Stimulated activated CD4-positive, alpha-beta T cell treated with anti-CD3 and anti-CD28 coated beads, Interleukin-2, amount 100 ng/mL, for 24 hours (primary cell): ENCODE measurements around the gene EFNA5.
"Not testable (repeated sequence)": the region's sequence is repeated elsewhere in the genome, so short reads cannot be mapped to it uniquely, and the experiment has no call there.

ENCODE experiments used
- DNase-seq, 2 donors: peaks; one replicate each; pipeline ENCODE4 v3.0.0-alpha.2; 2020

The EFNA5 gene

DNA sequence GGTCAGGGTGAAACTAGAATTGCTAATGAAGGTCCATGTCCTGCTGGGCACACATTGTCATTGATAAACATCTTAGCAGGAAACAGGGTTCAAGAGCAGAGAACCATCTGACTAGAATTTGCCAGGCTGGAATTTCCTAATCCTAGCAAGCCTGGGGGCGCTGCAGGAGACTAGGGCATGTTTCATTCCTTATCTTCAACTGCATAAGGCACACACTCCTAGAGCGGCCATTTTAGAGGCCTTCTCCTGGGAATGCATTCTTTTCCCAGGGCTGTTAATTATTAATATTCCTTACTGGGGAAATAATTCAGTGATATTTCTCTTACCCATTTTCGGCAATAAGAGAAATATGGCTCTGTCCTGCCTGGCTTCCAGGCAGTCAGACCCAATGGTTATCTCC, 324.2 kb downstream of the EFNA5 start:
- DNase-seq, result not testable (repeated sequence)

DNA sequence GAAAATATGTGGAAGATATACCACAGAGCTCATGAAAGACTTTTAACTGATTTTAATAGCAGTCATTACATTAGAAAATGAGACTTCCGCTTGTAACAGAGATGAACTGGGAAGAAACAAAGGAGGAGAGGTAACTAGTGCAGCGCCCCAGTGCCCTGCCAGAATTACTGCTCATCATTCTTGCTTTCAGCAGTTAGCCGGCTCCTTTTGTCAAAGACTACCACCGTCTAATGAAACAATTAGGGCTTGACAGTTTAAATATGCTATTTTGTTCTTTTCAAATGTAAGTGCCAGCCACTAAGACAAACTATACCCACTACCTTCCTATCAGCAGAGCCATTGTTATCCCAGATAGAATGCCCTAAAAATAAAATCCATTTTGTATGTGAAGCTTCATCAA, 328.4 kb downstream of the EFNA5 start:
- DNase-seq, result no peak

DNA sequence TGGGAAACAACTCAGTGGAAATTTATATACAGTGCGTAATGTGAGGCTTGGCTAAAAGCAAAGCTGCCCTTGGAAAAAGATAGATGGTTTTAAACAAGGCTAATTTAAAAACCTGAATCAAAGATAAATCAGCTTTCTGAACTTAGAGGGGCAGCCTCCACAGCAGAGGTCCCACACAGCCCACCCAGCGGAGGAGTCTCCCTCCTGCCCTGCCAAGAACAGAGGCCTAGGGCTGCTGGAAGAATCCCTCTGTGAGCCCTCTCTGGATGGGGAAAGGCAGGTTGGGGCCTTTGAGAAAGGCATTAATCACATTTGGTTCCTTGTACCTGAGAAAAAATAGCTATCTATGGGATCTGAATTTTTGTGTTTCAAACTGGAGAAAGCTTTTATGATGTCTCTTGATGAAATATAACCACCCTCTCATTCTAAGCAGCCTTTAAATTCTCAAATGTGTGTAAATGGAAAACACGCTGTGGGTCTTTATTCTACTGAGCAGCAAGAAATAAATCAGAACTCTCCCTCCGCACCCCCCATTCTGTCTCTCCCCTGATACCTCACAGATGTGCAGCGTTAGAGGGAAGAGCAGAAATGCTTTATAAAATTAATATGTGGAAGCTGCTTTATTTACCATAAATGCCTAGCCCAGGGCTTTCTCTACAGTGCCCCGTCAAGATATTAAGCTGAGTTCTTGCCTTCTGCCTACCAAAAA, 329.2 kb downstream of the EFNA5 start:
- no peak for DNase-seq

DNA sequence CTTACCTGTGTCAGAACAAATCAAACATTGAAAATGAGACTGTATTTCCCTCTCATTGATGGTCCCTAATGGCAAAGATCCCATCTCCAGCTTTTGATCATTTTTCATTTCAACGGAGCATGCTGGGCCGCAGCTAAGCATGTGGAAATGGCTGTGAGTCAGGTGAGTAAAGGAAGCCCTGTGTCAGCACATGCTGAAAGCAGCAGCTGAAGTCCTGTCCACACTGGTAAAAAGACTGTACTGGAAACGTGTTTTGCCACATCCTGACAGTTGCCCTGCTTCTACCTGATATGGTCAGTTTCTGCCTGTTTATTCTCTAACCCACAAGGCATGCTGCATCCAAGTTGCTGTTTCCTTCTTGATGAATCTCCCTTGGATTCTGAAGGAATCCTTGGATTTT, 330.1 kb downstream of the EFNA5 start:
- DNase-seq, result no peak

DNA sequence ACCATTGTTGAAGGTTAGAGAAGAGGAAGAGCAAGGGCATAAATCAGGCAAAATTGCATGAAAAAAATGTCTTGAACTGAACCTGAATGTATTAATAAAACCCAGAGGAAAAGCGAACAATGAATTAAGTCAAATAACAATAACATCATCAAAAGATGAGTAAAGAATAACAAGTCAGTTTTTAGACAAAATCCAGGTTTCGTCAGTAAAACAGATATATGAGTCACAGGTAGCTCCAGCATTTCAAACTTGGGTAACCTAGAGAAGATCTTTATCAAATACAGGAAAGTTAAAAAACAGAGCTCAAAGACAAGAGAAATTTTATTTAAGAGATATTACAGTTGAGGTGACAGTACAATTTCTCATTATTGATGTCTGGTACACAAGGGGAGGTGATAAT, 332.4 kb downstream of the EFNA5 start:
- DNase-seq, result no peak

DNA sequence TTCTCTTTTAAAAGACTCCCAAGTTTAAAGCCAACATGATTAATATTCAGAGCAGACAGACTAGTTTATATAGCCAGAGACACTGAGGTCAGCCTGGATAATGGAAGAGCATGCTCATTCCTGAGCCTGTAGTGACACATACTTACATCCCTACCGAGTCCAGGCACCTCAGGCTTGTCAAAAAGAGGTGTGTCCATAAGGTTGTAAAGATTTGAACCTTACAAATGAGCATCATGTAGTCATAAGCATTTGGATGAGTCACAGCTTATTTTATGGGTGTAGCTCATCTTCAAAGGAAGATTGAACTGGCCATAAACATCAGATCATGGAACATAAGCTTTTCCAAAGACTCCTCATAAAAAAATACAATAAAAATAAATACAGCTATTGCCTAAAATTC, 333.5 kb downstream of the EFNA5 start:
- no peak for DNase-seq

GRCh38 chr5:107331882-107332281, 338.9 kb downstream of the EFNA5 start:
- no peak for DNase-seq

DNA sequence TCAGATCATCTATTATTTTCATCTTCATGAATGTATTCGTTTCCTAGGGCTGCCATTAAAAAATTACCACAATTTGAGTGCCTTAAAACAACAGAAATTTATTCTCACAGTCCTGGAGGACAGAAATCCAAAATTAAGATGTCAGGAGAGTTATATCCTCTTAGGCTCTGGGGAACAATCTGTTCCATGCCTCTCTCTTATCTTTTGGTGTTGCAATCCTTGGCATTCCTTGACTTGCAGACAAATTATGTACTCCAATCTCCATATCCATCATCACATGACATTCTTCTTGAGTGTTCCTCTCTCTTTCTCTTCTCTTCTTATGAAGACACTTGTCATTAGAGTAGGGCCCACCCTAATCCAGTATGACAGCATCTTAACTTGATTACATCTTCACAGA, 339.4 kb downstream of the EFNA5 start:
- no peak for DNase-seq

DNA sequence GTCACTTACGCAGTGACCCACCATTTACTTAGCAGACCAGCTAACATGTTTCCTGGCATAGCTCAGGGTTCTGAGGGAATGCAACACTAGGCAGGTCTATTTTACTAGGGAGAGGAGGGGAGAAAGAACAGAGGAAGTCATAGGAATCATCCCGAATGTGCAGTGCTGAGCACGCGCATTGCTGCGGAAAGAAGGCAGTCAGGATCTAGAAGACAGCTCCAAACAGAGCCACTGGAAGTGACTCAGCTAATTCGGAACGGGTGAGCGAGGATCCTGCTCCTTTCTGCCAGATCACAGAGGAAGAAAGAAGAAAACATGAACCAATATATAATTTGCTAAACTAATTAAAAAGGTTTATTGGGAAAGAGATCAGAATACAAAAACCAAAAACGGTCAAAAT, 339.8 kb downstream of the EFNA5 start:
- no peak for DNase-seq

DNA sequence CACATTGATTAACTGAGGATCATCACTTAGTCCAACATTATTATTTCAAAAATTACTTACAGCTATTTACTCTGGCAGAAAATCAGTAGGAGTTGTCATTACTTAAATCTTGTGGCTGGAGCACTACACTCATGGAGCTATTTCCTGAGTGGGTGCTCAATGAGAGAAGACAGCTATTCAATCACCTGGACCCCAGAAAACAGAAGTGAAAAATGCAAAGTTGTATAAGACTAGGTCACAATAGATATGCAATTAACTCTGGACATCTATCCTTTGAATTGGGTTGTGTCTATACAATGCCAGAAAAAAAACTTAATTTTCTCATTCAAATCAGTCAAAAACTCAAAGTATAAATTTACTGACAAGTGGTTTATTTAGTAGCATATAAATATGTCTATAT, 340.9 kb downstream of the EFNA5 start:
- no peak for DNase-seq
